ENCODE measurements around the gene OR8S1. TPM values are rescaled to one million over a fixed set of nuclear protein-coding genes. Genes with fewer than 3 reads are reported as not detected.

OR8S1 gene
- total RNA-seq, 1 donor from 2014 or later = not detected

DNA sequence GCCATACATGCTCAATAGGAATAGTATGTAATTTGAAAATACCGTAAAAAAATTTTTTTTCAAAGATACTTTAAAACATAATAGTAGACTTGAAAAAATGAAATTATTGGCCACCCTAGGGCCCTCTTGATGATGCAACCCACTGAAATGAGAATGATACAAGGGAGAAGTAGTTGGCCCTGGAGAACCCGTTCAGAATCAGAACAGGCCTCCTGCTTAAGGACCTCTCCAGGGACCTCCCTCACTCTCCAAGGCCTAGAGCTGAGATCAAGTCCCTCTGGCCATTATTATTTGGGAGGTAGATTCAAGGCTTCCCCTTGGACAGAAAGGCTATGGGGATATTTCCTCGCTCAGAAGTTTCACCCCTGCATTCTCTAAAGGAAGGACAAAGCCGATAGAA is 32.5 kb downstream of the OR8S1 start:
- Mint-ChIP-seq H3K27me3 (ENCODE audit: unreplicated experiment) (no peaks in the 10 kb centered on the region), H3K36me3 (ENCODE audit: unreplicated experiment) (no peaks in the 10 kb centered on the region), H3K9me3 (ENCODE audit: unreplicated experiment) (no peaks in the 10 kb centered on the region), H3K27ac (ENCODE audit: unreplicated experiment) (no peak overlapping the region), H3K4me3 (ENCODE audit: unreplicated experiment) (no peak overlapping the region), H3K4me1 (ENCODE audit: unreplicated experiment) (no peaks in the 10 kb centered on the region)
- no peak for DNase-seq (ENCODE audit: extremely low spot score, unreplicated experiment)
- TF ChIP-seq, protein P1, sequence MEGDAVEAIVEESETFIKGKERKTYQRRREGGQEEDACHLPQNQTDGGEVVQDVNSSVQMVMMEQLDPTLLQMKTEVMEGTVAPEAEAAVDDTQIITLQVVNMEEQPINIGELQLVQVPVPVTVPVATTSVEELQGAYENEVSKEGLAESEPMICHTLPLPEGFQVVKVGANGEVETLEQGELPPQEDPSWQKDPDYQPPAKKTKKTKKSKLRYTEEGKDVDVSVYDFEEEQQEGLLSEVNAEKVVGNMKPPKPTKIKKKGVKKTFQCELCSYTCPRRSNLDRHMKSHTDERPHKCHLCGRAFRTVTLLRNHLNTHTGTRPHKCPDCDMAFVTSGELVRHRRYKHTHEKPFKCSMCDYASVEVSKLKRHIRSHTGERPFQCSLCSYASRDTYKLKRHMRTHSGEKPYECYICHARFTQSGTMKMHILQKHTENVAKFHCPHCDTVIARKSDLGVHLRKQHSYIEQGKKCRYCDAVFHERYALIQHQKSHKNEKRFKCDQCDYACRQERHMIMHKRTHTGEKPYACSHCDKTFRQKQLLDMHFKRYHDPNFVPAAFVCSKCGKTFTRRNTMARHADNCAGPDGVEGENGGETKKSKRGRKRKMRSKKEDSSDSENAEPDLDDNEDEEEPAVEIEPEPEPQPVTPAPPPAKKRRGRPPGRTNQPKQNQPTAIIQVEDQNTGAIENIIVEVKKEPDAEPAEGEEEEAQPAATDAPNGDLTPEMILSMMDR (IDR thresholded peaks at IDR 0.05) = no peak

DNA sequence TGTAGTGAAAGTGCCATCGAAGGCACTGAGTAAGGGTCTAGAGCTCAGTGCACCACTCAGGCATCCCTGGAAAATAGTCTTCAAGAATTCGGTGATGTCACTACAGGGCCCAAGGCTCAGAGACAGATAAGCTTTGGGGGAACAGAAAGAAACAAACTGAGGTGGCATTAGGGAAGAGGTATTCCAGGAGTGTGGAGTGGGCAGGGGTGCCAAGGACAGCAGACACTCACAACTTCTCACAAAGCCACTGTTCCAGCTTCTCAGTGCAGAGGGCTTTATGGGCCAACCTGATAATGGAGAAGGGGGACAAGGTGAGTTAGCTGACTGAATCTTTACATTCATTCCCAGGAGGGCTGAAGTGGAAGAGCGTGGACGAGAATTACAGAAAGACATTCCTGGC is 42.3 kb downstream of the OR8S1 start:
- no peak for DNase-seq (ENCODE audit: extremely low spot score, unreplicated experiment)
- Mint-ChIP-seq H3K9me3 (ENCODE audit: unreplicated experiment) (no peaks in the 10 kb centered on the region), H3K27ac (ENCODE audit: unreplicated experiment) (no peak overlapping the region), H3K4me3 (ENCODE audit: unreplicated experiment) (no peak overlapping the region), H3K36me3 (ENCODE audit: unreplicated experiment) (no peaks in the 10 kb centered on the region), H3K4me1 (ENCODE audit: unreplicated experiment) (no peaks in the 10 kb centered on the region), H3K27me3 (ENCODE audit: unreplicated experiment) (peaks cover 11% of the 10 kb centered on the region)
- TF ChIP-seq, protein P1 (IDR thresholded peaks at IDR 0.05) = no peak

DNA sequence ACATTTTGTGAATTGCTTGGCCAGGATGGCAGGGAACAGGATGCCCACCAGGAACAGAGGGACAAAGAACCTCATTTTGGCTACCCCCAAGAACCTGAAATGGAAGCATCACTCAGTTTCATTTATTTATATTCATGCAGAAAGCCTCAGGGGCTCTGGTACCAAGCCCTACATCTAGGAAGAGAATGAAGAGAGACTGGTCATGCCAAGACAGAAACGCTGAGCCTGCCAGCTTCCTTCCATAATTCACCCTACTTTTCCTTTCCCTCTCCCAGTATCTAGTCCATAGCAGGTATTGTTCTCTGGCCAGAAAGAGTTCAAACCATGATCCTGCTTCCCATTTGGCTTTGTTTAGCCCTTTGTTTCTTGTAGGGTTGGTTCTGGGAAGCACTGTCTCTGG is 44.5 kb downstream of the OR8S1 start, which contains the start of gene LALBA:
TSS of gene LALBA (minus strand) at position 101 of the 400 bp plus-strand sequence. CDS start at position 75, 26 bp downstream.
- H3K27ac Mint-ChIP-seq (ENCODE audit: unreplicated experiment) = no peak within 1 kb of the TSS

DNA sequence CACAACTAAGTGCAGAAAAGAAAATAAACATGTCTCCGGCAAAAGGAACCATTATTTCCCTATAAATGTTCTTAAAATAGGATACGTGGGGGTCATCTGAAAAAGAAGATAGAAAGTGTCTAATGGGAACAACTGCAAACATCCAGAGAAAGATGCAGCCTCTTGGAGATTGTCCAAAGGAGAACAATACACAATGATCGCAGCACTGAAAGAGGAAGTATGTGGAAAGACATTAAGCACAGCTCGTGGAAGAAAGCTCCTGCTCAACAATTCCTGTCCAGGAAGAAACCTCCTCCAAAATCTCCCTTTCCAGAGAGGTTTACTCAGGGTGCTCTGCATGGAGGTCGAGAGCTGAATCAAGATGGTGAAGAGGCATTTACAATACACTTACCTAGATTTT is 46.9 kb downstream of the OR8S1 start:
- TF ChIP-seq, protein P1 (IDR thresholded peaks at IDR 0.05) = no peak
- Mint-ChIP-seq H3K9me3 (ENCODE audit: unreplicated experiment) (no peaks in the 10 kb centered on the region), H3K4me1 (ENCODE audit: unreplicated experiment) (no peaks in the 10 kb centered on the region), H3K36me3 (ENCODE audit: unreplicated experiment) (no peaks in the 10 kb centered on the region), H3K27ac (ENCODE audit: unreplicated experiment) (no peak overlapping the region), H3K4me3 (ENCODE audit: unreplicated experiment) (no peak overlapping the region), H3K27me3 (ENCODE audit: unreplicated experiment) (peaks cover 17% of the 10 kb centered on the region)
- DNase-seq (ENCODE audit: extremely low spot score, unreplicated experiment) = no peak

More for the DNA sequence above, 44.5 kb downstream of the OR8S1 start, which contains the start of gene LALBA:
- DNase-seq (ENCODE audit: extremely low spot score, unreplicated experiment) = no peak
- TF ChIP-seq, protein P1 (IDR thresholded peaks at IDR 0.05) = no peak
- H3K36me3 Mint-ChIP-seq (ENCODE audit: unreplicated experiment) = no peaks in the 10 kb centered on the region
- no peaks in the 10 kb centered on the region for H3K9me3 Mint-ChIP-seq (ENCODE audit: unreplicated experiment)
- H3K4me1 Mint-ChIP-seq (ENCODE audit: unreplicated experiment) = no peaks in the 10 kb centered on the region
- H3K27me3 Mint-ChIP-seq (ENCODE audit: unreplicated experiment) = peaks cover 18% of the 10 kb centered on the region
- H3K4me3 Mint-ChIP-seq (ENCODE audit: unreplicated experiment) = no peak within 1 kb of the TSS

Other genes with a start within 250 kb of the OR8S1 start
- gene ZNF641, start 174.7 kb upstream of the OR8S1 start, total RNA-seq = 11.9 and 18.5 TPM in 2 replicates
- gene ANP32D, start 53.1 kb upstream of the OR8S1 start, total RNA-seq = not detected in 2 replicates
- gene C12orf54, start 43.1 kb upstream of the OR8S1 start, total RNA-seq = not detected in 2 replicates
- not detected in 2 replicates for gene LALBA, start 44.4 kb downstream of the OR8S1 start, total RNA-seq
- gene KANSL2, start 156.6 kb downstream of the OR8S1 start, total RNA-seq = 26.3 and 31.0 TPM in 2 replicates
- gene CCNT1, start 191.1 kb downstream of the OR8S1 start, total RNA-seq = 32.9 and 33.8 TPM in 2 replicates